Endometrial microvascular endothelial cells (primary cell): Measurements from ENCODE around the gene SLC30A3. TPM values are rescaled to one million over a fixed set of nuclear protein-coding genes. Genes with fewer than 3 reads are reported as not detected.

ENCODE experiments used
- in situ Hi-C: cut with HindIII; loops from 2 replicates; pipeline ENCODE4 v1.10.0; 2017; ENCODE audit warnings: low sequenced_read_pairs, low pct_unique_long_range_greater_than_20kb; ENCODE audit errors: inconsistent ontology term
- total RNA-seq: library from RNA; depleted of rRNA; stranded (reverse); fragments of >200 nt; gene quantifications from one replicate; pipeline ENCODE4 v1.2.3, GENCODE V29; 2015; ENCODE audit errors: inconsistent ontology term

The SLC30A3 gene
- total RNA-seq, 1 donor from 2014 or later: 8.2 TPM

DNA sequence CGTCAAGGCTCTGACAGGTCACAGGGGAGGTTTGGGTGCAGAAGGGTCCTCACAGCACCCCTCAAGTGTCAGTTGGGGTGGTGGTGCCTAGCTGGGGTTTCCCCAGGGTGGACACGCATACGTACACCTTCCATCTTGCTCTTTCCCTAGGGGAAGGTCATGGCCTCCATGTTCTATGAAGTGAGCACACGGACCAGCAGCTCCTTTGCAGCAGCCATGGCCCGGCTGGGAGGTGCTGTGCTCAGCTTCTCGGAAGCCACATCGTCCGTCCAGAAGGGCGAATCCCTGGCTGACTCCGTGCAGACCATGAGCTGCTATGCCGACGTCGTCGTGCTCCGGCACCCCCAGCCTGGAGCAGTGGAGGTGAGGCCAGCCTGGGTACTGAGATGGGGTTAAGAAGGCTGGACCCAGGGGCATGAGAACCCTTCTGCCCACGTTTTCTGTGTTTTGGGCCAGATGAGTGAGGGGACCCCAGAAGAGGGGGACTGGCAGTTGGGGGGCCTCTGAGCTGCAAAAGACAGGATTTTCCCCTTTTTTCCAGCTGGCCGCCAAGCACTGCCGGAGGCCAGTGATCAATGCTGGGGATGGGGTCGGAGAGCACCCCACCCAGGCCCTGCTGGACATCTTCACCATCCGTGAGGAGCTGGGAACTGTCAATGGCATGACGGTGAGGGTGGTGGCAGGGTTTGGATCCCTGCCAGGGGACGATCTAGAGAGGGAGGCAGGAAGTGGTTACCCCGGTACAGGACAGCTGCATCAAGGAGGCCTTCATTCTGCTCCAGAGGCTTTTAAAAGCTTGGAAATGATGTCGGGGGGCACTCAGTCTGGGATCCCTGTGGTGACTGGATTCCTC is 20.9 kb downstream of the SLC30A3 start:
- in situ Hi-C loops: no loop called here

DNA sequence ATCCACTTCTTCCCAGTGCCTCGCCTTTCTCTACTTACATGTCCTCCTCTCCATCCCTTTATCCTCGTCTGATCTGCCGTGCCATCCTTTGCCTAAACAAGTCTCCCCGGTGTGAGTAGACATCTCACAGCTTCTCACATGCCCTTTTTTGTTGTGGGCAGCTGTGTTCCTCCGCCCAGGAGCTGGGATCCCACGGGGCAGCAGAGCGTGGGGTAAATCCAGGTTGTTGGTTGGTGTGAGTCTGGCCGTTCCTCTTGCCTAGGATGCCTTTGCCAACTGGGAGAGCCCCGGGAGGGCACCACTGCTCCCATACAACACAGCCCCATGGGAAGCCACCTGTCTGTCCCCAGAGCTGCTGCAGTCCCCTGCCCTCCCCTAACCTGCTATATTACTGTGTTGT is 22.4 kb downstream of the SLC30A3 start:
- in situ Hi-C loops: no loop called here

DNA sequence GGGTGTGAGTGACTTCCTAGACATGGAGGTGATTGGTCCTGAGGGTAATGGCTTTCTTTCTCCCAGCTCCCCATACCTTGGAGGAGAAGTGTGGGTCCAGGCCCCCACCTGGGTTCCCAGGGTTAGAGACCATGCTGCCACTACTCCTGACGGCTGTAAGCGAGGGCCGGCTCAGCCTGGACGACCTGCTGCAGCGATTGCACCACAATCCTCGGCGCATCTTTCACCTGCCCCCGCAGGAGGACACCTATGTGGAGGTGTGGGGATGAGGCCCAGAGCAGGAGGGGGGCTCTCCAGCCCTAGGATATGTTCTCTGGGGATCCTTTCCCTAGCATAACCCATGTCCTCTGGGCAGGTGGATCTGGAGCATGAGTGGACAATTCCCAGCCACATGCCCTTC is 23.9 kb downstream of the SLC30A3 start:
- in situ Hi-C loops: no loop called here

DNA sequence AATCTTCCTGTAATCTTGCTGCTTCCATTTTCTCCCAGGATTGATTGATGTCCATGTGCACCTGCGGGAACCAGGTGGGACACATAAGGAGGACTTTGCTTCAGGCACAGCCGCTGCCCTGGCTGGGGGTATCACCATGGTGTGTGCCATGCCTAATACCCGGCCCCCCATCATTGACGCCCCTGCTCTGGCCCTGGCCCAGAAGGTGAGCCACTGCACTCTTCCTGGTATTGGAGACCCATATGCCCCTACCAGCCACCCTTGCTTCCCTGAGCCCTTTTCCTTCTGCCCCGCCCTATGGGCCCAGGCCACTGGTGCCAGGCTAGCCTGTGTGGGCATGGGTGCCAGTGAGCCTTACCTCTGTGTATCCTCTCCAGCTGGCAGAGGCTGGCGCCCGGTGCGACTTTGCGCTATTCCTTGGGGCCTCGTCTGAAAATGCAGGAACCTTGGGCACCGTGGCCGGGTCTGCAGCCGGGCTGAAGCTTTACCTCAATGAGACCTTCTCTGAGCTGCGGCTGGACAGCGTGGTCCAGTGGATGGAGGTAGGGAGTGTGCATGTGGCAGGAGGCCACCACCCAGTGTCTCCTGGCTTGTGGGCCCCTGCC is 25.4 kb downstream of the SLC30A3 start:
- in situ Hi-C loops: no loop called here

- in situ Hi-C loops: no loop called here
Observed at GRCh38 chr2:27236626-27237025, 26.2 kb downstream of the SLC30A3 start.

GRCh38 chr2:27236136-27236535 is 26.7 kb downstream of the SLC30A3 start:
- in situ Hi-C loops: no loop called here

- in situ Hi-C loops: no loop called here
Observed at GRCh38 chr2:27233341-27233740, 29.5 kb downstream of the SLC30A3 start.

- in situ Hi-C loops: no loop called here
Observed at GRCh38 chr2:27231921-27232320, 30.9 kb downstream of the SLC30A3 start.

- in situ Hi-C loops: no loop called here
Observed at GRCh38 chr2:27227501-27227900, 35.3 kb downstream of the SLC30A3 start.

DNA sequence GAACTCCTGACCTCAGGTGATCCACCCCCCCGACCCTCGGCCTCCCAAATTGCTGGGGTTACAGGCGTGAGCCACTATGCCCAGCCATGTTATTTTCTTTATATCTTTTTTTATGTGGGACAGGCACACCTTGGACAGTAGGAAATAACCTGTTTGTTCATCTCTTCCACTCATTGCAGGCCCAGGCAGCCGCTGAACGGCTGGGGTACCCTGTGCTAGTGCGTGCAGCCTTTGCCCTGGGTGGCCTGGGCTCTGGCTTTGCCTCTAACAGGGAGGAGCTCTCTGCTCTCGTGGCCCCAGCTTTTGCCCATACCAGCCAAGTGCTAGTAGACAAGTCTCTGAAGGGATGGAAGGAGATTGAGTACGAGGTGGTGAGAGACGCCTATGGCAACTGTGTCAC is 37.3 kb downstream of the SLC30A3 start:
- in situ Hi-C loops: no loop called here

- in situ Hi-C loops: no loop called here
Observed at GRCh38 chr2:27223416-27223815, 39.4 kb downstream of the SLC30A3 start.

GRCh38 chr2:27222407-27222806 is 40.4 kb downstream of the SLC30A3 start:
- in situ Hi-C loops: no loop called here

DNA sequence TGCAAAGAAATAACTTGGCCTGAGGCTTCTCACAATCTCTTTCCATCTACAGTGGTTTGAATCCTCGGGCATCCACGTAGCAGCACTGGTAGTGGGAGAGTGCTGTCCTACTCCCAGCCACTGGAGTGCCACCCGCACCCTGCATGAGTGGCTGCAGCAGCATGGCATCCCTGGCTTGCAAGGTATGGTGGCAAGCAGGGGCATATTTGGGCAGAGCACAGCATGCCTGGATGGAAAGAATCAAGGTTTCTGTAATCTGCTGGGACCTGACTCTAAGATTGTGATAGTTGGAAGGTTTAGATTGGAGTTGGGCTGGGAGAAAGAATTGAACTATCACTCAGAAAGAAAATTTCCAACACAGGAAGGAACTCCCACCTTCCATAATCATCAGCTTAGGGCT is 41.7 kb downstream of the SLC30A3 start:
- in situ Hi-C loops: no loop called here

- in situ Hi-C loops: no loop called here
Observed at GRCh38 chr2:27220091-27220490, 42.8 kb downstream of the SLC30A3 start.

DNA sequence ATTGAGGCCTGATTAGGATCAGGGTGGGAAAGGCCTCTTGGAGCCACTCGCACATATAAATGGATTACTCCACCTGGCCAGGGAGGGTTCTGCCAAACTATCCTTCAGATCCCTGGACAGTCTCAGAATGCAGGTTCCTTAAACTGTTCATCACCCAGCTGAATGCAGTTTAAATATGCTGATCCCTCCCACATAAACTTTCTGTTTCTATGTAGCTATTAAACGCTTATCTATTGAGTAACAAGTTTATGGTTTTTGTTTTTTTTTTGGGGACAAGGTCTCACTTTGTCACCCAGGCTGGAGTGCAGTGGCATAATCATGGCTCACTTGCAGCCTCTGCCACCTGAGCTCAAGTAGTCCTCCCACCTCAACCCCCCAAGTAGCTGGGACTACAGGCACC is 43.8 kb downstream of the SLC30A3 start:
- in situ Hi-C loops: no loop called here

DNA sequence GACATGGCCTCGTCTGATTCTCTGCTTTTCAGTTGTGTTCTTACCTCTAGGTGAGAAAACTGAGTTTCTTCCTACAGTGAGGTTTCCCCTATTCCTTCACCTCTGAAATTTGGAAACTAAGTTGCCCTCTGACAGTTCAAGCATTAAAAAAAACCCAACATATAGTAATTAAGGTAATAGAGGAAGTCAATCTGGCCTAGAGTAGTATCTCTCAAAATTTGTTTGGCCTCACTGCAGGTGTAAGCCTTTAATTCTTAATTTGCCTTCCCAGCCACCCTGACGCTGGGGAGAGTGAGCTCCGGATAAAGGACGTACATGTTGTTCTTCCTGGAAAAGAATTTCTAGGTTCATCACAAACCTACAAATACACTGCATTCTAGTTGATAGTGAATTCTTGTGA is 44.2 kb downstream of the SLC30A3 start:
- in situ Hi-C loops: no loop called here

DNA sequence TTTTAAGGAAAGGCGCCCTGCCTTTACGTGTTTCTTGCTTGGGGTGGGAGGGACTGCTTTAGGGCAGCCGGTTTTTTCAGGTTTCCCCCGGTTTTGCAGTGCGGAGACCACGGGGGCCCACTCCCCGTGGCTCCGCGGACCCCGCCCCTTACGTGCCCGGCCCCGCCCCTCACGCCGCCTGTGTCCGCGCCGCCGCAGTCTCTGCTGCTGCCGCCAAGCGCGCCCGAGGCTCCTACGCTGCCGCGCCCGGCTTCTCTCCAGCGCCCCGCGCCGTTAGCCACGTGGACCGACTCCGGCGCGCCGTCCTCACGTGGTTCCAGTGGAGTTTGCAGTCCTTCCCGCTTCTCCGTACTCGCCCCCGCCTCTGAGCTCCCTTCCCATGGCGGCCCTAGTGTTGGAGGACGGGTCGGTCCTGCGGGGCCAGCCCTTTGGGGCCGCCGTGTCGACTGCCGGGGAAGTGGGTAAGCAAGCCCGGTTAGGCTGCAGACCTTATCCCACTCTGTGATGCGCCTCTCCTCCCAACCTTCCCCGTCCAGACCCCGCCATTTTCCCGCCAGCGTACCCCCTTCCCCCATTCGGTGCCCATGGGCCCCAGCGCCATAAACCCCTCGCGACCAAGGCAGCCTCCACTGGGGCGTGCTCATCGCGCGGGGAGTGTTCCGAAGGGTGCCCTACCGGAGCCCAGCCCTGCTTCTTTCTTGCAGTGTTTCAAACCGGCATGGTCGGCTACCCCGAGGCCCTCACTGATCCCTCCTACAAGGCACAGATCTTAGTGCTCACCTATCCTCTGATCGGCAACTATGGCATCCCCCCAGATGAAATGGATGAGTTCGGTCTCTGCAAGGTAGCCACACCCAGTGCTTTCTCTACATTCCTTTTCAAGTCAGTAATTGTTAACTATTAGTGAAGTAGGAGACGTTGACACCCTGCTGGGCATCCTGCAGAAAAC is 45.4 kb downstream of the SLC30A3 start, which contains the start of gene CAD:
CAD (plus strand) TSS at position 197 of the 949 bp plus-strand sequence; CDS start at position 380, 183 bp downstream.
- in situ Hi-C loops: no loop called here

DNA sequence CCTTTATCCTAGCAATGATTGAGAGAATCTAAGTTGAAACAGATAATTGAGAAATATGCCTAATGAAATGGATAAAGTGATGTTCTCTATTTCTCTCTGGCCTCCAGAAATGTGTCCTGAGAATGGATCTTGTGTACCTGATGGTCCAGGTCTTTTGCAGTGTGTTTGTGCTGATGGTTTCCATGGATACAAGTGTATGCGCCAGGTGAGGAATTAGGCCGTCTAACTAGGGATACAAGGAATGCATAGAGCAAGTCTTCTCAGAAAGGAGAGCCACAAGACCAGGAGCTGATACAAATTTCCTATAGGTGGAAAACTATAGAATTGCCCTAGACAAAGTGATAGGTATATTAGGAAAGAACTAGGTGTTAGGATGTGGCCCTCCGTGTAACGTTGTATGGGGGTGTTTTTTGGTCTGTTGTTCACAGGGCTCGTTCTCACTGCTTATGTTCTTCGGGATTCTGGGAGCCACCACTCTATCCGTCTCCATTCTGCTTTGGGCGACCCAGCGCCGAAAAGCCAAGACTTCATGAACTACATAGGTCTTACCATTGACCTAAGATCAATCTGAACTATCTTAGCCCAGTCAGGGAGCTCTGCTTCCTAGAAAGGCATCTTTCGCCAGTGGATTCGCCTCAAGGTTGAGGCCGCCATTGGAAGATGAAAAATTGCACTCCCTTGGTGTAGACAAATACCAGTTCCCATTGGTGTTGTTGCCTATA is 46.3 kb downstream of the SLC30A3 start:
- in situ Hi-C loops: no loop called here

- in situ Hi-C loops: no loop called here
Observed at GRCh38 chr2:27214941-27215340, 47.9 kb downstream of the SLC30A3 start.
